ENCODE measurements around the gene IGF2.
"Not testable (repeated sequence)": the region's sequence is repeated elsewhere in the genome, so short reads cannot be mapped to it uniquely, and the experiment has no call there.

Gene IGF2

GRCh38 chr11:2129308-2129698, 9.9 kb downstream of the IGF2 start:
- DNase-seq (ENCODE audit: extremely low read depth, insufficient read length), result no peak
- TF ChIP-seq, protein P1, sequence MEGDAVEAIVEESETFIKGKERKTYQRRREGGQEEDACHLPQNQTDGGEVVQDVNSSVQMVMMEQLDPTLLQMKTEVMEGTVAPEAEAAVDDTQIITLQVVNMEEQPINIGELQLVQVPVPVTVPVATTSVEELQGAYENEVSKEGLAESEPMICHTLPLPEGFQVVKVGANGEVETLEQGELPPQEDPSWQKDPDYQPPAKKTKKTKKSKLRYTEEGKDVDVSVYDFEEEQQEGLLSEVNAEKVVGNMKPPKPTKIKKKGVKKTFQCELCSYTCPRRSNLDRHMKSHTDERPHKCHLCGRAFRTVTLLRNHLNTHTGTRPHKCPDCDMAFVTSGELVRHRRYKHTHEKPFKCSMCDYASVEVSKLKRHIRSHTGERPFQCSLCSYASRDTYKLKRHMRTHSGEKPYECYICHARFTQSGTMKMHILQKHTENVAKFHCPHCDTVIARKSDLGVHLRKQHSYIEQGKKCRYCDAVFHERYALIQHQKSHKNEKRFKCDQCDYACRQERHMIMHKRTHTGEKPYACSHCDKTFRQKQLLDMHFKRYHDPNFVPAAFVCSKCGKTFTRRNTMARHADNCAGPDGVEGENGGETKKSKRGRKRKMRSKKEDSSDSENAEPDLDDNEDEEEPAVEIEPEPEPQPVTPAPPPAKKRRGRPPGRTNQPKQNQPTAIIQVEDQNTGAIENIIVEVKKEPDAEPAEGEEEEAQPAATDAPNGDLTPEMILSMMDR (IDR thresholded peaks at IDR 0.05; ENCODE audit: insufficient read depth, low read length, poor library complexity, severe bottlenecking), result no peak
- Histone ChIP-seq H3K36me3 (ENCODE audit: control insufficient read depth, insufficient read depth, low read length) (no peaks in the 10 kb centered on the region), H3K27me3 (replicated peaks; ENCODE audit: control insufficient read depth, insufficient read depth, low read length) (no peaks in the 10 kb centered on the region; the same call in 1 of the 2 replicates), H3K4me3 (replicated peaks; ENCODE audit: low read depth, low read length) (no peak overlapping the region)

- no peaks in the 10 kb centered on the region for H3K36me3 ChIP-seq (ENCODE audit: control insufficient read depth, insufficient read depth, low read length)
- no peak for DNase-seq (ENCODE audit: extremely low read depth, insufficient read length)
- no peaks in the 10 kb centered on the region; the same call in 1 of the 2 replicates for H3K27me3 ChIP-seq (replicated peaks; ENCODE audit: control insufficient read depth, insufficient read depth, low read length)
- H3K4me3 ChIP-seq (replicated peaks; ENCODE audit: low read depth, low read length), result no peak overlapping the region
- TF ChIP-seq, protein P1 (IDR thresholded peaks at IDR 0.05; ENCODE audit: insufficient read depth, low read length, poor library complexity, severe bottlenecking), result no peak
Measured at GRCh38 chr11:2128511-2129307, 10.5 kb downstream of the IGF2 start.

DNA sequence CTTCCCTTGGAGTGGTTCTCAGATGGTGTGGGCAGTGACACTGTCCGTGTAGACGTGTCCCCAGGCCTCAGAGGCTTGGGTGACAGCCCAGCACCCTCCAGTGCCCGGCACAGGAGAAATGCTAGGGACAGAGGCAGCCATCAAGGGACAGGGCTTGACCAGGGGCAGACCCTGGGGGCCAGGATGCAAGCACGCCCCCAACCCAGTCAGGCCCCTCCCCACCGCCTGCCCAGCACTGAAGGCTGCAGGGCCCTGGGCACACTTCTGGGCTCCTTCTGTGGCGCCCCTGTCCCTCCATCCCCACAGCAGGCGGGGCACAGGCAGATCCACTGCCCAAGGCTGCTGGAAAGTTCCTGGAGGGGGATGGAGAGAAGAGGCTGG, 11.1 kb downstream of the IGF2 start:
- no peaks in the 10 kb centered on the region; the same call in 1 of the 2 replicates for H3K27me3 ChIP-seq (replicated peaks; ENCODE audit: control insufficient read depth, insufficient read depth, low read length)
- H3K4me3 ChIP-seq (replicated peaks; ENCODE audit: low read depth, low read length), result no peak overlapping the region
- no peaks in the 10 kb centered on the region for H3K36me3 ChIP-seq (ENCODE audit: control insufficient read depth, insufficient read depth, low read length)
- TF ChIP-seq, protein P1 (IDR thresholded peaks at IDR 0.05; ENCODE audit: insufficient read depth, low read length, poor library complexity, severe bottlenecking), result no peak
- DNase-seq (ENCODE audit: extremely low read depth, insufficient read length), result no peak

DNA sequence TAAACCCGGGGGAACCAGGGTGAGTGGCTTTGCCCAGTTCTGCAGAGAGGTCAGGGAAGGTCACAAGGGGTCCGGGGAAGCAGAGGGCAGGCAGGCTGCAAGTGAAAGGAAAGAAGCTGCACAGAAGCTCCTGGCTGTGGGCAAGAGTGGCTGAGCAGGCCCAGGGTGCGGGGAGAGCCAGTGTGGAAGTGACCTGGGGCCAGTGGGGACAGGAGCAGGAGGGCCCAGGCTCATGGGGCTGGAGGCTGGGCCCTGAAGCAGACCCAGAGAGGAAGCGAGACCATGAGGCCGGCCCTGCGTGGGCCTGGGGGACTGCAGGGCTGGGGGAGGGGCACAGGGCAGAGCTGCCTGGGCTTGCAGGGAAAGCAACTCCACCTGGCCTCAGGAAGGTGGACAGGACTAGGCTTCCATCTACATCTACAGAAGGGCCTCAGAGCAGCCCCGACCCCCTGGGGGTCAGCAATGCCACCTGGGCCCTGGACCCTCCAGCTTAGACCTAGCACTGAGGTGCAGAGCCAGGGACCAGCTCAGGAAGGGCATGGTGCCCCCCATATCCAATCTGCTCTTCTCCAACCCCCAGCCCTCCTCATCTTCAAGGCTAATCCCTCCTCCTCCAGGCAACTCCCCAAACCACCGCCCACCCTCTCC, 11.6 kb downstream of the IGF2 start:
- Histone ChIP-seq H3K27me3 (replicated peaks; ENCODE audit: control insufficient read depth, insufficient read depth, low read length) (no peaks in the 10 kb centered on the region; the same call in 1 of the 2 replicates), H3K4me3 (replicated peaks; ENCODE audit: low read depth, low read length) (no peak overlapping the region), H3K36me3 (ENCODE audit: control insufficient read depth, insufficient read depth, low read length) (no peaks in the 10 kb centered on the region)
- no peak for DNase-seq (ENCODE audit: extremely low read depth, insufficient read length)
- TF ChIP-seq, protein P1 (IDR thresholded peaks at IDR 0.05; ENCODE audit: insufficient read depth, low read length, poor library complexity, severe bottlenecking), result no peak

GRCh38 chr11:2126520-2127085, 12.6 kb downstream of the IGF2 start:
- Histone ChIP-seq H3K36me3 (ENCODE audit: control insufficient read depth, insufficient read depth, low read length) (no peaks in the 10 kb centered on the region), H3K27me3 (replicated peaks; ENCODE audit: control insufficient read depth, insufficient read depth, low read length) (no peaks in the 10 kb centered on the region; the same call in 1 of the 2 replicates), H3K4me3 (replicated peaks; ENCODE audit: low read depth, low read length) (no peak overlapping the region)
- no peak for DNase-seq (ENCODE audit: extremely low read depth, insufficient read length)
- TF ChIP-seq, protein P1 (IDR thresholded peaks at IDR 0.05; ENCODE audit: insufficient read depth, low read length, poor library complexity, severe bottlenecking), result no peak

DNA sequence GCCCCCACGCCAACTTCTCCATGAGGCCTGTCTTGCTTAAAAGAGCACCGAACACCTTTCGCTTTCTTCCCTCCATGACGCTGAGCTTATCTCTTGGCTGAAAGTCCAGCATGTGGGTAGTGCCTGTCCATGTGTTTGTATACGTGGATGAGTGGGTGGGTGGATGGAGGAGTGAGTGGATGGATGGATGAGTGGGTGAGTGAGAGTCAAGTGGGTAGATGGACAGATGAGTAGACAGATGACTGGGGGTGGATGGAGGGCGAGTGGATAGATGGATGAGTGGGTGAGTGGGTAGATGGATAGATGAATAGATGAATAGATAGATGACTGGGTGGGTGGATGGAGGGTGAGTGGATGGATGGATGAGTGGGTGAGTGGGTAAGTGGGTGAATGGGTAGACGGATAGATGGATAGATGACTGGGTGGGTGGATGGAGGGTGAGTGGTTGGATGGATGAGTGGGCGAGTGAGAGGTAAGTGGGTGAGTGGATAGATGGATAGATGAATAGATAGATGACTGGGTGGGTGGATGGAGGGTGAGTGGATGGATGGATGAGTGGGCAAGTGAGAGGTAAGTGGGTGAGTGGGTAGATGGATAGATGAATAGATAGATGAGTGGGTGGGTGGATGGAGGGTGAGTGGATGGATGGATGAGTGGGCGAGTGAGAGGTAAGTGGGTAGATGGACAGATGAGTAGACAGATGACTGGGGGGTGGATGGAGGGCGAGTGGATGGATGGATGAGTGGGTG, 14.3 kb downstream of the IGF2 start:
- not testable (repeated sequence) for H3K4me3 ChIP-seq (replicated peaks; ENCODE audit: low read depth, low read length); DNase-seq (ENCODE audit: extremely low read depth, insufficient read length); H3K36me3 ChIP-seq (ENCODE audit: control insufficient read depth, insufficient read depth, low read length); H3K27me3 ChIP-seq (replicated peaks; ENCODE audit: control insufficient read depth, insufficient read depth, low read length)
